Stimulated activated effector memory CD8-positive, alpha-beta T cell treated with anti-CD3 and anti-CD28 coated beads, Interleukin-12 subunit alpha, Interleukin-12 subunit beta, amount 100 ng/mL, for 72 hours (primary cell): ENCODE measurements around the gene PSAT1.
"Not testable (repeated sequence)": the region's sequence is repeated elsewhere in the genome, so short reads cannot be mapped to it uniquely, and the experiment has no call there.

Source experiments
- ATAC-seq: fragments of 150-1000 bp; cut with Tn5 transposase; 2 replicates; pipeline ENCODE4 v1.10.0; 2021
- DNase-seq, 2 donors: peaks; one replicate each; pipeline ENCODE4 v3.0.0; 2021 to 2022; ENCODE audit warnings: low spot score in 2 of 2
- H3K27ac Mint-ChIP-seq: one replicate; pipeline ENCODE4 v1.8.0; 2022; ENCODE audit warnings: mild to moderate bottlenecking, mixed read lengths
- H3K36me3 Mint-ChIP-seq: one replicate; pipeline ENCODE4 v1.8.0; 2022; ENCODE audit warnings: mild to moderate bottlenecking, mixed read lengths
- H3K4me1 Mint-ChIP-seq: one replicate; pipeline ENCODE4 v1.8.0; 2022; ENCODE audit warnings: mixed read lengths
- H3K4me3 Mint-ChIP-seq: one replicate; pipeline ENCODE4 v1.8.0; 2022; ENCODE audit warnings: mild to moderate bottlenecking, mixed read lengths
- H3K9me3 Mint-ChIP-seq: one replicate; pipeline ENCODE4 v1.8.0; 2022; ENCODE audit warnings: mixed read lengths

Gene PSAT1

DNA sequence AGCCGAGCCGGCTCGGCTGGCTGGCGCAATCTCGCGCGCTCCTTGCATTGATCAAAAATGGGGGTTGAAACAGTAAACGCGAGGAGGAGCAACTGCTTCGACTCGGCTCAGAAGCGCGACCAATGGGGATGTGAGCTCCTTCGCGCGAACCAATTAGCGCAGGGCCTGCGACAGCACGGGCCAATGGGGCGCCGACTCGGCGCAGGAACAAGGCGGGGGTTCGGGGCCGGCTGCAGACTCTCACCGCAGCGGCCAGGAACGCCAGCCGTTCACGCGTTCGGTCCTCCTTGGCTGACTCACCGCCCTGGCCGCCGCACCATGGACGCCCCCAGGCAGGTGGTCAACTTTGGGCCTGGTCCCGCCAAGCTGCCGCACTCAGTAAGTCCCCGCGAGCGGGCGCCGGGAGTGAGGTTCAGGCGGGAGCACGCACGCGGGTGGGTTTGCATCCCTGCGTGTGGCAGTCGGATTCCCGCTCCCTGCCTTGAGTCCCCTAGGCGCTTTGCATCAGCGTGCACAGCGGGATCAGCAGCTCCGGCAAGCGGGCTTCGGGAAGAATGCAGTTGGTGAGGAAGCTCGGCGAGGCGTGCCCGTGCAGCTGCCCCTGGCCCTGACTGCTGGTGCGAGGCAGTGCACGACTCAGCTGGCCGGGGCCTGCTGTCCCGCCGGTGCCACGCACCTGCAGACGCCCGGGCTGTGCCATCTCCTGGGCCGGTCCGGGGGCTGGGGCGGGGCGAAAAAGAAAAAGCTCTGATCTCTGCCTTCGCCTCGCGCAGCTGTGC, at the start of gene PSAT1:
PSAT1 (plus strand) TSS at position 233 of the 779 bp plus-strand sequence; CDS start at position 319, 86 bp downstream.
- Mint-ChIP-seq H3K4me3 (peak within 1 kb of the TSS; percentile 91), H3K27ac (peak within 1 kb of the TSS; percentile 96), H3K9me3 (no peaks in the 10 kb centered on the region), H3K4me1 (peaks cover 28% of the 10 kb centered on the region), H3K36me3 (peaks cover 52% of the 10 kb centered on the region)
- DNase-seq (peak; percentile 69 to 93), ATAC-seq (peak; percentile 99)

GRCh38 chr9:78248635-78249034, 48.3 kb upstream of the PSAT1 start:
- Mint-ChIP-seq H3K4me3 (no peak overlapping the region), H3K4me1 (no peaks in the 10 kb centered on the region), H3K27ac (no peak overlapping the region), H3K9me3 (no peaks in the 10 kb centered on the region), H3K36me3 (peaks cover 66% of the 10 kb centered on the region)
- DNase-seq, result no peak
- no peak for ATAC-seq

GRCh38 chr9:78249542-78249941, 47.4 kb upstream of the PSAT1 start:
- Mint-ChIP-seq H3K9me3 (no peaks in the 10 kb centered on the region), H3K4me1 (no peaks in the 10 kb centered on the region), H3K27ac (no peak overlapping the region), H3K36me3 (peaks cover 66% of the 10 kb centered on the region), H3K4me3 (no peak overlapping the region)
- ATAC-seq (no peak), DNase-seq (no peak)

- no peak overlapping the region for H3K27ac Mint-ChIP-seq
- DNase-seq, result no peak
- no peaks in the 10 kb centered on the region for H3K4me1 Mint-ChIP-seq
- no peaks in the 10 kb centered on the region for H3K9me3 Mint-ChIP-seq
- no peak overlapping the region for H3K4me3 Mint-ChIP-seq
- H3K36me3 Mint-ChIP-seq, result peaks cover 79% of the 10 kb centered on the region
- ATAC-seq, result no peak
Measured at GRCh38 chr9:78252616-78253015, 44.3 kb upstream of the PSAT1 start.

DNA sequence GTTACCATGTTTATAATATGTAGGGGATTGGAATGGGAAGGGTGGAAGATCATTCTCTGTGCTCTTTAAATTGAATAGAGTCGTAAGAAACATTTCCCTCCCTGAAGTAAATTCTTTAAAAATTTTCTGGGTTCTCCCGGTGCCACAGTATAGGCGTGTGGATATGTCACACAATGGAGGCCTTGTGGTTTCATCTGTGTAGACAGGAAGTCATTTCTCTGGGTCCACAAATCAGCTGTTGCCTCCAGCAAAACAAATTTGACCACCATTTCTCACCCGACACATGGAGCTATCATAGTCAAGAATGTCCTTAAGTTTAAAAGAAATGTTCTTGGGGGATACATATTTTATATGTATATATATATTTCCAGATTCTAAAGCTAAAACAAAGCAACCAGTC, 43.6 kb upstream of the PSAT1 start:
- ATAC-seq (no peak), DNase-seq (no peak)
- H3K4me3 Mint-ChIP-seq, result no peak overlapping the region
- no peaks in the 10 kb centered on the region for H3K9me3 Mint-ChIP-seq
- H3K27ac Mint-ChIP-seq, result no peak overlapping the region
- H3K36me3 Mint-ChIP-seq, result peaks cover 78% of the 10 kb centered on the region
- no peaks in the 10 kb centered on the region for H3K4me1 Mint-ChIP-seq

DNA sequence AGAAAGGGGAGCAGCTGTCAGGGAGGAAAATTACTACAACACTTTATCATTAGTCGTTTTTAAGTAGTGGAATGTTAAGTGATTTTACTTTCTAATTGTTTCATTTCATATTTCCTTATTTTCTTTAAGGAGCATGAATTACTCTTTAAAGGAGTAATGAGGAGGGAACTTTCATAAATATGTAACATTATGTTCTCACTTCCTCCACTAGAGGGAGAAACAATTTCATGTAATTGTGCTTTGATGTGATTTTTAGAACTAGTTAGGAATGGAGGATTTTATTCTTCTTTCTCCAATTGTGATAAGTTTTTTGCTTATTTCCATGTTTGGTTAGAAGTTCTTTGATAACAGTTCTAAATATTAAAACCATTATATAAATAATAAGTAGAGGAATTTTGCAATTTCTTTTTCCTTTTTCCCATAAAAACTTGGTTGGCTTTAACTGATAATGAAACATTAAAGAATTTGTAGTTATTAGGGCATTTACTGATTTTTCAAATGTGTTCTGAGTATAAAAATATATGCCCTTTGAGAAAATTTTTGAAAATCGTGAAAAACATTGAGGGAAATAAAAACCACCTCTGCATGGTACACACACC, 35.4 kb upstream of the PSAT1 start:
- Mint-ChIP-seq H3K36me3 (peaks cover 48% of the 10 kb centered on the region), H3K4me1 (no peaks in the 10 kb centered on the region), H3K4me3 (no peak overlapping the region), H3K9me3 (no peaks in the 10 kb centered on the region), H3K27ac (no peak overlapping the region)
- no peak for ATAC-seq
- DNase-seq, result no peak

GRCh38 chr9:78262655-78263054, 34.3 kb upstream of the PSAT1 start:
- ATAC-seq (no peak), DNase-seq (no peak)
- H3K4me1 Mint-ChIP-seq, result no peaks in the 10 kb centered on the region
- H3K4me3 Mint-ChIP-seq, result no peak overlapping the region
- H3K9me3 Mint-ChIP-seq, result no peaks in the 10 kb centered on the region
- H3K27ac Mint-ChIP-seq, result no peak overlapping the region
- H3K36me3 Mint-ChIP-seq, result peaks cover 48% of the 10 kb centered on the region

DNA sequence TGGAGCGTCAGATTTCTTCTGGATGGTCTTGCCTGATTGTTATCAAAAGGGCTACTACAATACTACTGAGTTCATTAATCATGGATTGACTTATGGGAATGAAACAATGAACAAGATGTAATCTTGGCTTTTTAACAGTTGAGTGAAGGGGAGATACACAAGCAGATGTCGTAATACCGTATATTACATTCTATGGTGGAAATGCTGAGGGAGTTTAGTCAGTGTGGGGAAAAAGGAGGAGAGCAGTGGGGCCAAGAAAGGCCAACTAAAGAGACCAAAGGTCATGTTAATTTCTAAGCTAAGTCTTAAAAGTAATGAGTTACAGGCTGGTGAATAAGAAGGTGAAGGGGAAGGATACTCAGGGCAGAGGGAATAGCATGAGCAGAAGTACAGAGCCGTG, 29.0 kb upstream of the PSAT1 start:
- no peaks in the 10 kb centered on the region for H3K9me3 Mint-ChIP-seq
- ATAC-seq (no peak), DNase-seq (no peak)
- H3K36me3 Mint-ChIP-seq, result peaks cover 86% of the 10 kb centered on the region
- H3K27ac Mint-ChIP-seq, result no peak overlapping the region
- H3K4me1 Mint-ChIP-seq, result no peaks in the 10 kb centered on the region
- H3K4me3 Mint-ChIP-seq, result no peak overlapping the region

GRCh38 chr9:78269784-78270183, 27.1 kb upstream of the PSAT1 start:
- H3K27ac Mint-ChIP-seq, result no peak overlapping the region
- H3K4me1 Mint-ChIP-seq, result no peaks in the 10 kb centered on the region
- H3K9me3 Mint-ChIP-seq, result no peaks in the 10 kb centered on the region
- no peak overlapping the region for H3K4me3 Mint-ChIP-seq
- ATAC-seq (no peak), DNase-seq (no peak)
- H3K36me3 Mint-ChIP-seq, result peaks cover 69% of the 10 kb centered on the region

- no peak overlapping the region for H3K4me3 Mint-ChIP-seq
- no peak for ATAC-seq
- H3K4me1 Mint-ChIP-seq, result no peaks in the 10 kb centered on the region
- no peaks in the 10 kb centered on the region for H3K9me3 Mint-ChIP-seq
- no peak for DNase-seq
- H3K36me3 Mint-ChIP-seq, result peaks cover 49% of the 10 kb centered on the region
- H3K27ac Mint-ChIP-seq, result no peak overlapping the region
Measured at GRCh38 chr9:78272307-78272706, 24.6 kb upstream of the PSAT1 start.

- Mint-ChIP-seq H3K9me3 (no peaks in the 10 kb centered on the region), H3K4me3 (no peak overlapping the region), H3K36me3 (peaks cover 34% of the 10 kb centered on the region), H3K27ac (no peak overlapping the region), H3K4me1 (no peaks in the 10 kb centered on the region)
- no peak for DNase-seq
- ATAC-seq, result no peak
Measured at GRCh38 chr9:78273761-78274160, 23.2 kb upstream of the PSAT1 start.

DNA sequence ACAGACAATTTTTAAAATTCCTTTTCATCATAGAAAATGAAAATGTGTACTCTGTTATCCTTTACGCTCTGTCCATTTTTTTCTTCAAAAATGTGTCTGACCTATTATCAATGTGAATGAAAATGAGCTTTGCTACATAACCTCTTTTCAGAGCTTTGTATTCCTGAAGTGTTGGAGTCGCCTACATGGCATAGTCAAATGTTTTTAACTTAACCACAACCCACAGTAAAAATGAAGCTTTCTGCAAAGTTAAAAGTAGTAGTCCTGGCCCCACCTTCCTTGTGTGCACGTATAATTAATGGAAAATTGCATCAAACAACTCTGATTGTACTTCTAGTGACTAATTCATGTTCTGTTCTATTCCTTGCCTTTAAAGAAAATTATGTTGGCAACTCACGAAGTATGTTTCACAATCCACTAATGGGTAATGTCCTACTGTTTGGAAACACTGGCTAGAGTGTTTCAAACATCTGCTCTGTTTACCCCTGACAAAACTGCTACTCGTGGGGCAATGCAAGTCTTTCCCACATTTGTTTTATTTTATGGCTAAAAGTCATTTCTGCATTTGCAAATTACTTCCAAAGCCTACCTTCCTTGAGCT, 18.6 kb upstream of the PSAT1 start:
- no peak overlapping the region for H3K4me3 Mint-ChIP-seq
- no peaks in the 10 kb centered on the region for H3K4me1 Mint-ChIP-seq
- no peak for ATAC-seq
- no peak for DNase-seq
- peaks cover 5% of the 10 kb centered on the region for H3K36me3 Mint-ChIP-seq
- no peaks in the 10 kb centered on the region for H3K9me3 Mint-ChIP-seq
- peak overlapping the region; percentile 27 for H3K27ac Mint-ChIP-seq

- Mint-ChIP-seq H3K27ac (peak overlapping the region; percentile 27), H3K36me3 (peaks cover 5% of the 10 kb centered on the region), H3K4me3 (no peak overlapping the region), H3K4me1 (no peaks in the 10 kb centered on the region), H3K9me3 (no peaks in the 10 kb centered on the region)
- ATAC-seq (no peak), DNase-seq (no peak)
Measured at GRCh38 chr9:78278801-78279200, 18.1 kb upstream of the PSAT1 start.

GRCh38 chr9:78280982-78281668, 15.8 kb upstream of the PSAT1 start:
- no peaks in the 10 kb centered on the region for H3K4me1 Mint-ChIP-seq
- H3K27ac Mint-ChIP-seq, result no peak overlapping the region
- H3K36me3 Mint-ChIP-seq, result no peaks in the 10 kb centered on the region
- H3K4me3 Mint-ChIP-seq, result no peak overlapping the region
- no peak for DNase-seq
- no peaks in the 10 kb centered on the region for H3K9me3 Mint-ChIP-seq
- no peak for ATAC-seq

DNA sequence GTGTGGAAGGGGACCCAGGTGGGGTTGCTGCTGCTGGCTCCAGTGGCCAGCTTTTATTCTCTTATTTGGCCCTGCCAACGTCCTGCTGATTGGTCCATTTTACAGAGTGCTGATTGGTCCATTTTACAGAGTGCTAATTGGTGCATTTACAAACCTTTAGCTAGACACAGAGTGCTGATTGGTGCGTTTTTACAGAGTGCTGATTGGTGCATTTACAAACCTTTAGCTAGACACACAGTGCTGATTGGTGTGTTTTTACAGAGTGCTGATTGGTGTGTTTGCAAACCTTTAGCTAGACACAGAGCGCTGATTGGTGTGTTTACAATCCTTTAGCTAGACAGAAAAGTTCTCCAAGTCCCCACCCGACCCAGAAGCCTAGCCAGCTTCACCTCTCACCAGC, 12.7 kb upstream of the PSAT1 start:
- ATAC-seq, H3K4me1 Mint-ChIP-seq, H3K27ac Mint-ChIP-seq, H3K4me3 Mint-ChIP-seq, H3K9me3 Mint-ChIP-seq, DNase-seq, H3K36me3 Mint-ChIP-seq: not testable (repeated sequence)
